Measurements from ENCODE around the gene PLPP4.
A peak's percentile ranks its signal among the peaks of the same experiment; 100 is the strongest.

PLPP4 gene

DNA sequence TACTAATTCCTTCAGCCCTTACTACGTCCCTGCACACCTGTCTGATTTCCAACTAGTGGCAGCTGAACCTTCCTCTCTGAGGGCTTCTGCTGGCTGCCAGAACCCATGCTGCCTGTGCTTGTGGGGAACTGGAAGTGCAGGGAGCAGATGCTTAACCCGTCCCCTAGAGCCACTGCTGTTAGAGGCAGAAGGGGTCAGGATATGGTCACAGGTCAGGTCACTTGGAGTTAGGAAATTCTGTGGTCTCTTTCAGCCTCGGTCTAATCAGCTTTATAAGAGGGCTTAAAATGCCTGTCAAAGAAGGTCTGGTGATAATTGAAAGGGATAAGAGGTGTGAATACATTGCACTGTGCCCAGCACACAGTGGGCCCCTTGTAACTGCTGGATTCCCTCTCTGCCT, 82.0 kb downstream of the PLPP4 start (continued):
- TF ChIP-seq WT1 (tag by site-specific recombination; IDR thresholded peaks at IDR 0.05) (no peak), ZNF214 (tag by site-specific recombination; IDR thresholded peaks at IDR 0.05; ENCODE audit: borderline replicate concordance) (no peak), ZFHX2 (tag by site-specific recombination; conservative IDR thresholded peaks at IDR 0.05) (no peak), TCF7L2 (IDR thresholded peaks at IDR 0.05; ENCODE audit: borderline replicate concordance, low read depth, low read length) (no peak), SETDB1 (IDR thresholded peaks at IDR 0.05; ENCODE audit: insufficient read length, low read length) (no peak), YY1 (tag by site-specific recombination; IDR thresholded peaks at IDR 0.05) (no peak)

- H3K36me3 ChIP-seq (ENCODE audit: control insufficient read depth in 2 of 2, insufficient read depth in 1 of 2, low read length in 2 of 2) = no peaks in the 10 kb centered on the region
- H3K9me3 ChIP-seq (ENCODE audit: control insufficient read depth, insufficient read depth, low read depth, low read length) = no peaks in the 10 kb centered on the region
- ChIA-PET POLR2A (no interaction called here), CTCF (no interaction called here)
- TF ChIP-seq, protein P1, sequence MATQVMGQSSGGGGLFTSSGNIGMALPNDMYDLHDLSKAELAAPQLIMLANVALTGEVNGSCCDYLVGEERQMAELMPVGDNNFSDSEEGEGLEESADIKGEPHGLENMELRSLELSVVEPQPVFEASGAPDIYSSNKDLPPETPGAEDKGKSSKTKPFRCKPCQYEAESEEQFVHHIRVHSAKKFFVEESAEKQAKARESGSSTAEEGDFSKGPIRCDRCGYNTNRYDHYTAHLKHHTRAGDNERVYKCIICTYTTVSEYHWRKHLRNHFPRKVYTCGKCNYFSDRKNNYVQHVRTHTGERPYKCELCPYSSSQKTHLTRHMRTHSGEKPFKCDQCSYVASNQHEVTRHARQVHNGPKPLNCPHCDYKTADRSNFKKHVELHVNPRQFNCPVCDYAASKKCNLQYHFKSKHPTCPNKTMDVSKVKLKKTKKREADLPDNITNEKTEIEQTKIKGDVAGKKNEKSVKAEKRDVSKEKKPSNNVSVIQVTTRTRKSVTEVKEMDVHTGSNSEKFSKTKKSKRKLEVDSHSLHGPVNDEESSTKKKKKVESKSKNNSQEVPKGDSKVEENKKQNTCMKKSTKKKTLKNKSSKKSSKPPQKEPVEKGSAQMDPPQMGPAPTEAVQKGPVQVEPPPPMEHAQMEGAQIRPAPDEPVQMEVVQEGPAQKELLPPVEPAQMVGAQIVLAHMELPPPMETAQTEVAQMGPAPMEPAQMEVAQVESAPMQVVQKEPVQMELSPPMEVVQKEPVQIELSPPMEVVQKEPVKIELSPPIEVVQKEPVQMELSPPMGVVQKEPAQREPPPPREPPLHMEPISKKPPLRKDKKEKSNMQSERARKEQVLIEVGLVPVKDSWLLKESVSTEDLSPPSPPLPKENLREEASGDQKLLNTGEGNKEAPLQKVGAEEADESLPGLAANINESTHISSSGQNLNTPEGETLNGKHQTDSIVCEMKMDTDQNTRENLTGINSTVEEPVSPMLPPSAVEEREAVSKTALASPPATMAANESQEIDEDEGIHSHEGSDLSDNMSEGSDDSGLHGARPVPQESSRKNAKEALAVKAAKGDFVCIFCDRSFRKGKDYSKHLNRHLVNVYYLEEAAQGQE (tag by site-specific recombination; IDR thresholded peaks at IDR 0.05) = no peak
- TF ChIP-seq CTCF (tag by site-specific recombination; IDR thresholded peaks at IDR 0.05) = no peak
- TF ChIP-seq ZNF707 (tag by site-specific recombination; IDR thresholded peaks at IDR 0.05) = no peak
- no peak for TF ChIP-seq OSR2 (tag by site-specific recombination; IDR thresholded peaks at IDR 0.05)
- TF ChIP-seq, protein P2, sequence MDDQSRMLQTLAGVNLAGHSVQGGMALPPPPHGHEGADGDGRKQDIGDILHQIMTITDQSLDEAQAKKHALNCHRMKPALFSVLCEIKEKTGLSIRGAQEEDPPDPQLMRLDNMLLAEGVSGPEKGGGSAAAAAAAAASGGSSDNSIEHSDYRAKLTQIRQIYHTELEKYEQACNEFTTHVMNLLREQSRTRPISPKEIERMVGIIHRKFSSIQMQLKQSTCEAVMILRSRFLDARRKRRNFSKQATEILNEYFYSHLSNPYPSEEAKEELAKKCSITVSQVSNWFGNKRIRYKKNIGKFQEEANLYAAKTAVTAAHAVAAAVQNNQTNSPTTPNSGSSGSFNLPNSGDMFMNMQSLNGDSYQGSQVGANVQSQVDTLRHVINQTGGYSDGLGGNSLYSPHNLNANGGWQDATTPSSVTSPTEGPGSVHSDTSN (CRISPR knock-in tag; IDR thresholded peaks at IDR 0.05) = no peak
- TF ChIP-seq ZNF280C (tag by site-specific recombination; IDR thresholded peaks at IDR 0.05) = no peak
- TF ChIP-seq ZFP69B (tag by site-specific recombination; IDR thresholded peaks at IDR 0.05) = no peak
- TF ChIP-seq KLF16 (tag by site-specific recombination; IDR thresholded peaks at IDR 0.05) = no peak
- H3K27ac ChIP-seq (ENCODE audit: extremely low read depth, low read depth, low read length) = no peak overlapping the region
- H3K4me1 ChIP-seq (ENCODE audit: control insufficient read depth, insufficient read depth, low read length) = no peaks in the 10 kb centered on the region
- H3K4me3 ChIP-seq (ENCODE audit: low read depth, low read length) = no peak overlapping the region
Observed at GRCh38 chr10:120540486-120540885, 83.5 kb downstream of the PLPP4 start.

DNA sequence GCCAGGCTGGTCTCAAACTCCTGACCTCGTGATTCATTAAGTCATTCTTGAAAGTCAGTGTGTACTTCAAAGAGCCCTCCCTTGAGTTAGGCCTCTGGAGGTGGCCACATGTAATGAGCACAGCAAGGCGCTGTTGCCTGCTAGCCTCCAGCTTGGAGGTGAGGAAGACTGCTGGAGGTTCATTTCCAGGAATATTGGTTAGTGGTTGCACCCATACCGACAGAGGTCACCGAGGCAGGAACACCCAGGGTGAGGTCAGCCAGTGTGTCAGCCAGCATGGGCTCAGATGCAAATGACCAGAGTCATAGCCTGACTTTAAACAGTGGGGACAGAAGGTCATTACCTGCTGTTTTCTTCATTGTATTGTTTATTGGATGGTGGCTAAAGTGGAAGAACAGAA, 85.0 kb downstream of the PLPP4 start:
- no peaks in the 10 kb centered on the region for H3K4me1 ChIP-seq (ENCODE audit: control insufficient read depth, insufficient read depth, low read length)
- ChIA-PET CTCF (no interaction called here), POLR2A (no interaction called here)
- no peaks in the 10 kb centered on the region for H3K9me3 ChIP-seq (ENCODE audit: control insufficient read depth, insufficient read depth, low read depth, low read length)
- H3K27ac ChIP-seq (ENCODE audit: extremely low read depth, low read depth, low read length) = no peak overlapping the region
- H3K4me3 ChIP-seq (ENCODE audit: low read depth, low read length) = no peak overlapping the region
- TF ChIP-seq ZIC2 (tag by site-specific recombination; IDR thresholded peaks at IDR 0.05) = 0 out of 2 replicates have a peak, but pooled peaks have one; percentile 13
- no peak for TF ChIP-seq SP2 (tag by site-specific recombination; IDR thresholded peaks at IDR 0.05)
- H3K36me3 ChIP-seq (ENCODE audit: control insufficient read depth in 2 of 2, insufficient read depth in 1 of 2, low read length in 2 of 2) = no peaks in the 10 kb centered on the region

All from HEK293 (cell line).